HUDEP-2 (cell line): ENCODE results near the gene DEPDC7.
A peak's percentile ranks its signal among the peaks of the same experiment; 100 is the strongest.
"Not testable (repeated sequence)": the region's sequence is repeated elsewhere in the genome, so short reads cannot be mapped to it uniquely, and the experiment has no call there.

ENCODE experiments used
- DNase-seq, 76 experiments: peaks; one replicate each; lab custom pipeline; 2025; ENCODE audit not compliant: unreplicated experiment in 76 of 76; lab: John Stamatoyannopoulos, UW

Gene DEPDC7

DNA sequence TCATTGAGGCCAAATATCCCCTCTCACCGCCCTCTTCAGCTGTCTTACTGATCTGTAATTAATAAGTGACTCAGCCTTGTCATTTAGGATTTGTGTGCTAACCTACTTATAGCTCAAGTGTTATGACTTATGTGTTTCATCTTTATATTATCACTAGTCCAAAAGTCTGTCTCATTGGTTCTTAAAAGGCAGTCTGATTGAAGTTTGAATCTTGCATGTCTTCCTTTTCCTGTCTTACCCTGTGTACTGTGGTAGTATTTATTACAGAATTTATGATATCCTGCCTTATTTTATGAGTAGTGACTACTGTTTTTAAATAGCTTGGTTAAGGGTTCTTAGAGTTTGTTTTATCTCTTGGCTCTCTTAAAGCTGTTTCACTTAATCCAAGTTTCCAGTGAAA, 6.3 kb downstream of the DEPDC7 start:
- no peak for DNase-seq

DNA sequence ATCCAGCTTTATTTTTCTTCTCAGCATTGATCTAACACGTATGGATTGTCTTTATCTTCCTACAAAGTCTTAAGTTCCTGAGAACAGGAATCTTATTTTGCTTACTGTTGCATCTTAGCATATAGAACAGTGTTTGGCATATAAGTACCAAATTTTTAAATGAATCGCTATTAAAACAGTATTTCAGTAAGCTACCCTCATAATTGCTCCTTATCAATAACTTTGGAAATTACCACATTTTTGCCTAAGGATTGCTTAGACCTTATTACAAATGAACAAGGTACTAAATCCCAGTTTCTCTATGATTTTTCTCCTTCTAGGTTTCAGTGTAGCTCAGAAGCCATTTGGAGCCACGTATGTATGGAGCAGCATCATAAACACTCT, 9.7 kb downstream of the DEPDC7 start:
- DNase-seq = no peak

GRCh38 chr11:33027233-33027632, 11.6 kb downstream of the DEPDC7 start:
- DNase-seq = no peak

DNA sequence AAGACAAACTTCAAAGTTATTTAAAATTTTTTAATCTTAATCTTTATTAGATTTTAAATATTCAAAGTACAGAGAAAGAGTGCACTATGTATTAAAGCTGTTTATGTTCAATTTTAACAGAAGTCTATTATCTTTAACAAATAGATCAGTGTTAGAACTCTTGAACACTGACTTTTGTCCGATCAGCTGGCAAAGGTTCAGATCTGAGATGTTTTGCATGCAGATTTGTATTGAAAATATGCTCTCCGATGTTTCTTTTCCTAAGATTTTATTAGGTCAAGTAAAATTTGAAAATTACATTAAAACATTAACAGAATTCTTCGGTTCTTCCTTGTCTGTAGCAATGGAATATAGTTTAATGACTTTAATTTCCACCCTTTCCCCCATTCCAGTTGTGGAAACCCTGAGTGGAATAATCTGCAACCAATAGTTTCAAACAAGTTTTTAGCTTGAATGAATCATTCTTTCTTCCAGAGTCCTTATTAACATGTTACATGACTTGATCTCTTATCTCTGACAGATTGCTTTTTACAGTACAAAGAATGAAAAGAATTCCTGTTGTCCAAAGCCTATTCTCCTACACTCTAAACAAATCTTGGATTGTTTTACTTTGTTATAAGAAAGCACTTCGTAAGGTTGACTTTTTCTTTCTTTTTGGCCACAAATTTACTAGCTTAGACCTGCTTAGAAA, 12.3 kb downstream of the DEPDC7 start:
- no peak for DNase-seq

DNA sequence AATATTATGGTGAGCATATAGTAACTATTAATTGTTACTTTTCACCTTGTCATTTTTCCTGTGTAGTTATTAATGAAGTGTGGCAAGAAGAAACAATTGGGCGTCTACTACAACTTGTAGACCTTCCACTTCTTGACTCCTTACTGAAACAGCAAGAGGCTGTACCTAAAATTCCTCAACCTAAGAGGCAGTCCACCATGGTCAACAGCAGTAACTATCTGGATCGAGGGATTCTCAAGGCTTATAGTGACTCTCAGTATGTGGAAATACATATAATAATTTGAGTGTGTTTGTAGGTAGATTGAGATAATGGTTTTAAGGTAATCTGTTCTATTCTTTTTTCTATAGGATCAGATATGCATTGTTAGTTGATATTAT, 12.8 kb downstream of the DEPDC7 start:
- no peak for DNase-seq

DNA sequence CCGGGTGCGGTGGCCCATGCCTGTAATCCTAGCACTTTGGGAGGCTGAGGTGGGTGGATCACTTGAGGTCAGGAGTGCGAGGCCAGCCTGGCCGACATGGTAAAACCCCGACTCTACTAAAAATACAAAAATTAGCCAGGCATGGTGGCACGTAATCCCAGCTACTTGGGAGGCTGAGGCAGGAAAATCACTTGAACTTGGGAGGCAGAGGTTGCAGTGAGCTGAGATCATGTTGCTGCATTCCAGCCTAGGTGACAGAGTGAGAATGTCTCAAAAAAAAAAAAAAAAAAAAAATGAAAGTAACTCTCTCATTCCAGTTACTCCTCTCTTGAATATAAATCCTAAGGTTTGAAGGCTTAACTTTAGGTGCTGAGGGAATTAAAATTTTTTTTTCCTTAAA, 13.5 kb downstream of the DEPDC7 start:
- DNase-seq = not testable (repeated sequence)

DNA sequence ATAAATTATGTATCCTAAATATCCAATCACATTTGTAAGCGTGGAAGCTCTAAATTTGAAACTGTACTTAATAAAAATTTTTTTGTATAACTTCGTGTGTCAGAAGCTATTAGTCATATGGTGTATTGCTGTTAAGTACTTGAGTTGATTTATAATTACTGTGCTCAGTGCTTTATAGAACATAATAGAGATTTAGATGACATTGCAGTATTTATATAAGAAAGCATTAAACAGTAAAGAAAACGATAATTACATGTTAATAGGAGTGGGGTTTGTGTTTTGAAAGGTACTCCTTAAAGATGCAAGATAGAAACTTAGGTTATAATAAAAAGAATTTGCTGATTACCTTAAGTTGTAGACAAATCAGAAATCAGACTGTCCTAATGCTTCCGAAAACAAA, 17.8 kb downstream of the DEPDC7 start:
- DNase-seq = no peak

GRCh38 chr11:33035011-33035410, 19.3 kb downstream of the DEPDC7 start:
- no peak for DNase-seq

DNA sequence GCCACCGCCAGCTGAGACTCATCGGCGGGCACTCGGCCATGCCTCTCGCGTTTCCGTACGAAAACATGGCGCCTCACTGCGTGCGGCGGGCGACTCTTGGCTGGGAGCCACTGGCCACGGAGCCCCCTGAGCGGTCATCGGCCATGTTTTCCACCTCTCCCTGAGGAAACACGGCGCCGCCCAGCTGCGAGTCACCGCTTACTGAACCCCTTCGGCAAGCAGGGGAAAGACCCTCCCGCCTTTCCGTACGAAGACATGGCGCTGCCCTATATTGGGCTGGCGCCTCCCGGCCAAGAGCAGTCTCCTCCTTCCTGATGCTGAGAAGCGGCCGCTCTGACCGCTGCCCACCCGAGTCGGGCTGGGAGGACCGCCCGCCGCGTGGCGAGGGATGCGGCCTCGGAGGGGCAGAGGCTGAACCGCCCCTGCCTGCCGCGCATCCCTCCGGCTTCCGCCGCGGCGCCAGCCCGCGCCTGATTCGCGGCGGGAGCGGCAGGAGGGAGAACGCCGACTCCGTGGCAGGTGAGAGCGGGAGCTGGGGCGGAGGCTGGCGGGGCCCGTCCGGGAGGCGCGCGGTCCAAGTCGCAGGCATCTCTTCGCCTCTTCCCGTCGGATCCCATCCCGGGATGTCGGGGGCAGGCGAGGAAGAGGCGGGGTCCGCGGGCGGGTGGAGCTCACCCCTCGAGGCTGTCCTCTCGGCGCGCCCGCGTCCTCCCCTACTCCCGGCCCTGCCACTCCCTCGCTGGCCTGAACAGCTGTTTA, 23.8 kb downstream of the DEPDC7 start, which contains the start of gene TCP11L1:
Gene TCP11L1, plus strand, starts transcription at position 299 of the 759 bp plus-strand sequence. CDS start 4,202 bp downstream, outside the sequence.
- peak in 64 of 76 experiments; percentile 10 to 97 (median 78) for DNase-seq

DNA sequence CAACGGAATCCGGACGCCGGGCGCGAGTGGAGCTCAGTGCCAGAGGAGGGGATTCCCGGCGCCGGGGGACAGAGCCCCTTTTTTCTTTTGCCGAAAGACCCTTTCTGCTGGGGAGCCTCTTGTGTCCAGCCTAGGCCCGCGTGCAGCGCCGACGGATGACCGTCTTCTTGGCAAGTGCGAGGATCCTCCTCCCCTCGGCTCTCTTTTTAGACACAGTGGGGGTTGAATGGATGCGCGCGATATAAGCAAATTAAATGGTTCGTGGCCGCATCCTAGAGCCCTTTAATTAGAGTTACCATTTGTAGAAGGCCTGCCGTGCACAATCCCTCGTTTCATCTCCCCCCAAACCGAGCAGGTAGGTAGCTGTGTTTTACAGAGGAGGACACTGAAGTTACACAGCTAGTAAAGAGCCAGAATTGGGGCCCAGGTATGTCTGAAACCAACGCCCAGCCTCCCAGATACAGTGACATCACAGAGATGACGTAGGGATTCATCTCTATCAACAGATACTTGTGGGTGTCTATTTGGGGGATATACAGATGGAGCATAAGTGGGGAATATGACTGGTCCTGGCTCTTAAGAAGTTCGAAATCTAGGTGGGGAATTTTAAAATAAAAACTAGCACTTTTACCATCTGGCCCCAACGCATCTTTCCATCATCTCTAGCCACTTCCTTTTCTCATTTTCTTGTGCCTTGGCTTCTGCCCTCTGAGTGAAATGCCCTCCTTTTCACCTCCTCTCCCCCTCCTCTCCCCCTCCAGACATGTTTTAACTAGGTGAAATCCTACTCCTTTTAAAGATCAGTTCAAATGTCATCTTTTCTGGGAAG, 24.6 kb downstream of the DEPDC7 start:
- peak in 4 of 76 experiments; percentile 32 to 58 (median 44) for DNase-seq

GRCh38 chr11:33040862-33041453, 25.3 kb downstream of the DEPDC7 start:
- DNase-seq = no peak

DNA sequence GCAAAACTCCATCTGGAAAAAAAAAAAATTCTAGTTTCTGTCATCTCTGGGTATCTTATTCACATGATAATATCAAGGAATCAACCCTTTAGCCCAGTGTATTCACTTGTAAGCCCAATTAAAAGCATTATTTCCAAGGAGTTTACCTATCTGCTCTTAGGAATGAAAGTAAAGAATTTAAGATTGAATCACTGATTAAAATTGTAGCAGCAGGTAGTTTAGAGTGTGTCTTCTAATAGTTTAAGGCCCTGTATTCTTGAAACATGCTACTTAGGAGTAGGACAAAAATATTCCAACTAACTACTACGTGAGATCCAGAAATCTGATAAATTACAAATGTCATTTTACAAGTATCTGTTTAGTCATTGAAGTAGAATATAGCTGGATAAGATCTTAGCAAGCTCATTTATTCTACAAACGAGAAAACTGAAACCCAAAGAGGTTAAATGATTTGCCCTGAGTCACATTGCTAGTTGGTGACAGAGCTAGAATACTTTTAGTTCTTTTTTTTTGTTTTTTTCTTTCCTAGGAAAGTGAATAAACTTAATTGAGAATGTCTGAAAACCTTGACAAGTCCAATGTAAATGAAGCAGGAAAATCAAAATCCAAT, 27.6 kb downstream of the DEPDC7 start:
- DNase-seq = no peak

GRCh38 chr11:33044285-33044756, 28.6 kb downstream of the DEPDC7 start:
- DNase-seq = no peak

DNA sequence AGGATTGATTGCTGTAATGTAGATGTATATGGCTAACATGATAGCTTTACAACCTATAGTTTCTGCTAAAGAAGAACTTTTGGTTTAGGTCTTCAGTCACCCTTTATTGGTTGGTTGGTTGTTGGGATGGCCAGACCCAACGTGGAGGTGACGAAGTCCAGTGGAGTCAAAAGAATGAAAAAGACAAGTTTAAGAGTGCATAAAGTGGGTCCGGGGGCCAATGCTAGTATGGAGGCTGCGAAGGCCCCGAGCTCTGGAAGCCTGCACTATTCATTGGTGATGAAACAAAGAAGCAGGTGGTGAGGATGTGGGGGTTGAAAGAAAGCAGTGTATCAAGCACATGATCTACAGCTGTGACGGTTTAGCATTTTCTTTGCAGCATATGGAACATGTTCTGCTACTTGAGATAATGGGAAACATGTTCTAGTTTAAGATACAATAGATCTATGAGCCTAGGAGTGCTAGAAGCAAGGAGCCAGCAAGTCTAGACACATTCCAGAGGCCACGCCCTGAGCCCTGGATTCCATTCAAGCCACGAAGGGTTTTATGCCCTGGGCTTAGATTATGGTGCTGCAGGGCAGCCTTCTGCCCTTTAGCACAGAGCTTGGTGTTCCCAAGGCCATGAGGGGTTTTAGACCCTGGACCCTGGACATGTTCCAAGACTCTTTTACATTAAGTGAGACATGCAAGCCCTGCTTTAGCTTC, 30.0 kb downstream of the DEPDC7 start:
- peak in 4 of 76 experiments; percentile 1 to 11 (median 3) for DNase-seq

GRCh38 chr11:33048701-33049100, 33.0 kb downstream of the DEPDC7 start:
- DNase-seq = not testable (repeated sequence)

DNA sequence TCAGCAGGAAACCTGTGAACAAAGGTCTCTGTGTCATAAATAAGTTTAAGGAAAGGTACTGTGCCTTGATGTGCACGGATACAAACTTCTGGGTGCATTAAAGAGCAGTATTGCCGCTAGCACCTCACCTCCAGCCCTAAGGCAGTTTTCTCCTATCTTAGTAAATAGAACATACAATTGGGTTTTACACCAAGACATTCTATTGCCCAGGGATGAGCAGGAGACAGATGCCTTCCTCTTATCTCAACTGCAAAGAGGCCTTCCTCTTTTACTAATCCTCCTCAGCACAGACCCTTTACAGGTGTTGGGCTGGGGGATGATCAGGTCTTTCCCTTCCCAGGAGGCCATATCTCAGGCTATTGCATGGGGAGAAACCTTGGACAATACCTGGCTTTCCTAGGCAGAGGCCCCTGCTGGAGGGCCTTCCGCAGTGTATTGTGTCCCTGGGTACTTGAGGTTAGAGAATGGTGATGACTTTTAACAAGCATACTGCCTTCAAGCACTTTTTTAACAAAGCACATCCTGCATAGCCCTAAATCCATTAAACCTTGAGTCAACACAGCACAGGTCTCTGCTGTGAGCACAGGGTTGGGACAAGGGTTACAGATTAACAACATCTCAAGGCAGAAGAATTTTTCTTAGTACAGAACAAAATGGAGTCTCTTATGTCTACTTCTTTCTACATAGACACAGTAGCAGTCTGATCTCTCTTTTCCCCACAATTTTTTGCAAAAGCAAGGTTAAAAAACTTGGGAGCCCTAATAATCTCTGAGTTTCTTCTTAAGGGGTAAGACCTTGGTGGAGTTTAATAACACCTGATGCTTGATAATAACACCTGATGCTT, 34.1 kb downstream of the DEPDC7 start:
- DNase-seq = not testable (repeated sequence)

DNA sequence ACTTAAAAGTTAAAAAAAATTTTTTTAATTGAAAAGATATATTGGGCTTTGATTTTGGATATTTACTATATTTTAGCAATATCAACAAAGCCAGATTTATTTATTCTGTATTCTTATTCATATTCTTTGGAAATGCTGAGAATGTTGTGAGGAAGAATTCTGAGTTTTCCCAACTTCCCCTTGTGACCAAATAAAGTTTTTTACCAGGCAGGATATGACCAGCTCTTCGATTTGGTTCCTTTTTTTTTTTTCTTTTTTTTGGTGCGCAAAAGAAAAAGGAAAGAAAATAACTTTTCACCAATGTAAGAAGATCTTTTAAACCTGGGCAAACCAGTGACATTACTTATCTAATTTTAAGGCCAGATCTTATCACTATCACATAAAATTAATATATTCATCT, 36.6 kb downstream of the DEPDC7 start:
- no peak for DNase-seq

GRCh38 chr11:33055375-33055774, 39.7 kb downstream of the DEPDC7 start:
- DNase-seq = no peak

- no peak for DNase-seq
These were observed 41.6 kb downstream of the DEPDC7 start for GRCh38 chr11:33057284-33057683.
